ENCODE measurements around the gene PRKAR2B. TPM values are rescaled to one million over a fixed set of nuclear protein-coding genes. Genes with fewer than 3 reads are reported as not detected.
"Not testable (repeated sequence)": the region's sequence is repeated elsewhere in the genome, so short reads cannot be mapped to it uniquely, and the experiment has no call there.

The PRKAR2B gene
- total RNA-seq, 4 donors from 2014 or later: 7.1 to 22.8 (median 12.9) TPM

GRCh38 chr7:107151538-107151937 is 107.0 kb downstream of the PRKAR2B start:
- in situ Hi-C loops (cut with MboI; ENCODE audit: low pct_ligation_motif_present in 1 of 4, low pct_unique_long_range_greater_than_20kb in 1 of 4, low sequenced_read_pairs in 3 of 4) (loop anchor here in 2 of 4 donors (5.0 to 10.0 kb wide), 2 partner anchors 207 to 359 kb away; no protein-coding TSS in a partner anchor), intact Hi-C loops (cut with DNase I; ENCODE audit: low total_unique reads) (loop anchor here (5.0 kb wide), 1 partner anchor 209 kb away; no protein-coding TSS in a partner anchor)
- TF ChIP-seq EP300 (IDR thresholded peaks at IDR 0.05; ENCODE audit: low read depth): no peak
- TF ChIP-seq CTCF (IDR thresholded peaks at IDR 0.05): no peak
- TF ChIP-seq POLR2AphosphoS5 (IDR thresholded peaks at IDR 0.05): no peak
- Histone ChIP-seq H3K4me3 (no peak overlapping the region), H3K4me1 (peaks cover 0 to 10% (median 0%) of the 10 kb centered on the region in 4 donors), H3K9me3 (no peaks in the 10 kb centered on the region), H3K27ac (no peak overlapping the region), H3K27me3 (no peaks in the 10 kb centered on the region), H3K36me3 (no peaks in the 10 kb centered on the region)
- 80 to 91% methylated on average over 2 to 7 of the region's 7 CpGs for WGBS, 2 donors (ENCODE audit: low coverage in 1 of 2)
- DNase-seq: no peak

- TF ChIP-seq POLR2AphosphoS5 (IDR thresholded peaks at IDR 0.05): no peak
- Histone ChIP-seq H3K27me3 (no peaks in the 10 kb centered on the region), H3K4me3 (no peak overlapping the region), H3K36me3 (no peaks in the 10 kb centered on the region), H3K27ac (no peak overlapping the region), H3K9me3 (no peaks in the 10 kb centered on the region), H3K4me1 (peaks cover 0 to 10% (median 0%) of the 10 kb centered on the region in 4 donors)
- WGBS, 2 donors (ENCODE audit: low coverage in 1 of 2): 28 to 32% methylated on average over 4 of the region's 4 CpGs
- in situ Hi-C loops (cut with MboI; ENCODE audit: low pct_ligation_motif_present in 1 of 4, low pct_unique_long_range_greater_than_20kb in 1 of 4, low sequenced_read_pairs in 3 of 4): loop anchor here in 2 of 4 donors (5.0 to 10.0 kb wide), 2 partner anchors 207 to 360 kb away; no protein-coding TSS in a partner anchor
- intact Hi-C loops (cut with DNase I; ENCODE audit: low total_unique reads): loop anchor here (5.0 kb wide), 1 partner anchor 210 kb away; no protein-coding TSS in a partner anchor
- no peak for DNase-seq
These were observed 107.5 kb downstream of the PRKAR2B start for GRCh38 chr7:107152011-107152410.

- no peaks in the 10 kb centered on the region for H3K9me3 ChIP-seq
- 95% methylated on average over 6 of the region's 6 CpGs; no CpG with 5 or more reads in 1 of the 2 donors for WGBS, 2 donors (ENCODE audit: low coverage in 1 of 2)
- no peaks in the 10 kb centered on the region for H3K36me3 ChIP-seq
- no peak for TF ChIP-seq POLR2A (IDR thresholded peaks at IDR 0.05)
- TF ChIP-seq EP300 (IDR thresholded peaks at IDR 0.05; ENCODE audit: low read depth): no peak
- no peak for TF ChIP-seq CTCF (IDR thresholded peaks at IDR 0.05)
- no peak for TF ChIP-seq POLR2AphosphoS5 (IDR thresholded peaks at IDR 0.05)
- no peaks in the 10 kb centered on the region for H3K27me3 ChIP-seq
- intact Hi-C loops (cut with DNase I; ENCODE audit: low total_unique reads): loop anchor here (5.0 kb wide), 1 partner anchor 213 kb away; no protein-coding TSS in a partner anchor
- in situ Hi-C loops (cut with MboI; ENCODE audit: low pct_ligation_motif_present in 1 of 4, low pct_unique_long_range_greater_than_20kb in 1 of 4, low sequenced_read_pairs in 3 of 4): loop anchor here in 2 of 4 donors (5.0 to 10.0 kb wide), 2 partner anchors 210 to 363 kb away; no protein-coding TSS in a partner anchor
- H3K27ac ChIP-seq: no peak overlapping the region
- DNase-seq: no peak
- H3K4me1 ChIP-seq: peaks cover 0 to 4% (median 0%) of the 10 kb centered on the region in 4 donors
- no peak overlapping the region for H3K4me3 ChIP-seq
These were observed 110.3 kb downstream of the PRKAR2B start for GRCh38 chr7:107154826-107155225.

- in situ Hi-C loops (cut with MboI; ENCODE audit: low pct_ligation_motif_present in 1 of 4, low pct_unique_long_range_greater_than_20kb in 1 of 4, low sequenced_read_pairs in 3 of 4): loop anchor here in 1 of 4 donors (10.0 kb wide), 1 partner anchor 211 kb away; no protein-coding TSS in a partner anchor
- intact Hi-C loops (cut with DNase I; ENCODE audit: low total_unique reads); H3K27ac ChIP-seq; H3K4me1 ChIP-seq; H3K4me3 ChIP-seq; H3K9me3 ChIP-seq; DNase-seq; H3K27me3 ChIP-seq; H3K36me3 ChIP-seq: not testable (repeated sequence)
- 90 to 93% methylated on average over 2 to 3 of the region's 3 CpGs for WGBS, 2 donors (ENCODE audit: low coverage in 1 of 2)
These were observed 111.2 kb downstream of the PRKAR2B start for GRCh38 chr7:107155726-107156125.

GRCh38 chr7:107157091-107157490 is 112.6 kb downstream of the PRKAR2B start:
- Histone ChIP-seq H3K4me3 (no peak overlapping the region), H3K4me1 (no peaks in the 10 kb centered on the region), H3K27me3 (no peaks in the 10 kb centered on the region), H3K9me3 (no peaks in the 10 kb centered on the region), H3K36me3 (no peaks in the 10 kb centered on the region), H3K27ac (no peak overlapping the region)
- intact Hi-C loops (cut with DNase I; ENCODE audit: low total_unique reads) (no loop called here), in situ Hi-C loops (cut with MboI; ENCODE audit: low pct_ligation_motif_present in 1 of 4, low pct_unique_long_range_greater_than_20kb in 1 of 4, low sequenced_read_pairs in 3 of 4) (loop anchor here in 1 of 4 donors (10.0 kb wide), 1 partner anchor 212 kb away; no protein-coding TSS in a partner anchor)
- whole genome bisulfite sequencing, 2 donors (ENCODE audit: low coverage in 1 of 2): 88 to 98% methylated on average over 7 of the region's 7 CpGs
- no peak for DNase-seq
- no peak for TF ChIP-seq CTCF (IDR thresholded peaks at IDR 0.05)
- TF ChIP-seq EP300 (IDR thresholded peaks at IDR 0.05; ENCODE audit: low read depth): no peak
- TF ChIP-seq POLR2AphosphoS5 (IDR thresholded peaks at IDR 0.05): no peak
- no peak for TF ChIP-seq POLR2A (IDR thresholded peaks at IDR 0.05)

Measured in transverse colon (tissue), 4 donors.